ENCODE results near the gene CCDC110.

DNA sequence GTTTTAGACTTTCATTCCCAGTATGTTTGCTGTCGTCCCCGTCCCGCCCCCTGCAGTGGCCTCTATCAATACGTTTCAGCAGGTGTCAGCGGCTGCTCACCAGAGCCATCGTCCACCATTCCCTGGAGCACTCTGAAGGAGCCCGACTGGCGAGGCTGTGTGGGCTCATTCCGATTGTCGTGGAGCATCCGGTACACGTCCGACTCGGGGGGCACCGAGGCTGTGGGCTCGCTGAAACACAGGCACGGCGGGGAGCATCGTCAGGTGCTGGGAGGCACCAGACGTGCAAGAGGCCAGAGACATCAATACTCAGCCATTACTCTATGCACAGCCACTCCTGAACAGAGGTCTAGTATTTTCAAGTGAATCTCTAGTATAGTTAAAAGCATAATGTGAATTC lies 34.9 kb upstream of the CCDC110 start:
- no peak for TF ChIP-seq EZH2 (IDR thresholded peaks at IDR 0.05)
- TF ChIP-seq CEBPB (IDR thresholded peaks at IDR 0.05; ENCODE audit: low read depth): no peak
- no peak for TF ChIP-seq TCF7L2 (IDR thresholded peaks at IDR 0.05; ENCODE audit: borderline replicate concordance, extremely low read depth, insufficient read depth, insufficient read length)
- no peak for TF ChIP-seq CTCF (IDR thresholded peaks at IDR 0.05 in 2 of 3, conservative IDR thresholded peaks at IDR 0.05 in 1 of 3; ENCODE audit: borderline replicate concordance in 1 of 3, insufficient read depth in 1 of 3, low read depth in 2 of 3, low read length in 2 of 3)
- no peak for TF ChIP-seq MAX (IDR thresholded peaks at IDR 0.05)
- TF ChIP-seq POLR2AphosphoS5 (IDR thresholded peaks at IDR 0.05; ENCODE audit: low read depth, low read length): no peak
- no peak for TF ChIP-seq JUND (IDR thresholded peaks at IDR 0.05)
- TF ChIP-seq ATF3 (IDR thresholded peaks at IDR 0.05): no peak
- no peak for TF ChIP-seq YY1 (IDR thresholded peaks at IDR 0.05; ENCODE audit: extremely low read depth, insufficient replicate concordance, low read depth, low read length)
- no peak for TF ChIP-seq POLR2A (IDR thresholded peaks at IDR 0.05; ENCODE audit: borderline replicate concordance, extremely low read depth, insufficient read depth, insufficient read length)
- TF ChIP-seq RAD21 (IDR thresholded peaks at IDR 0.05; ENCODE audit: low read depth): no peak

All from HCT116 (cell line).